Activated CD4-positive, CD25-positive, alpha-beta regulatory T cell (primary cell): ENCODE data around the gene WNT7B.

Experiments used
- DNase-seq, 4 experiments: peaks; one replicate each; lab custom pipeline; 2025; lab: John Stamatoyannopoulos, UW

Gene WNT7B

DNA sequence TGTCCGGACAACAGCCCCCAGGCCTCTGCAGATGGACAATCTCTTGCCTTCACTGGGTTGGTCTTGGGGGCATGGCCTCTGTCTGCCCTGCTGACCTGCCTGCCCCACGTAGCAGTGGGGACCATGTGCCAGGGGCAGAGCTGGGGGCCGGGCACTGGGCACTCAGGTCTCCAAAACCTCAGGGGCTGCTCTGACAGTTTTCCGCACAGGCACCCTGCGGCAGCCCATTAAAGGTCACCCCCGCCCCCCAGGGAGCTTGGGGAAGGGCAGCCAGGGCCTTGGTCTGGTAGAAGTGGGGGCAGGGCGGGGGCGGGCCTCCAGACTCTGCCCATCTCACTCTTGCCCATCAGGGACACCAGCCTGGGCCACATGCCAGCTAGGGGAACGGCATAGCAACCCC, 49.9 kb downstream of the WNT7B start:
- DNase-seq, result no peak

GRCh38 chr22:45926433-45926832, 50.5 kb downstream of the WNT7B start:
- DNase-seq, result no peak

DNA sequence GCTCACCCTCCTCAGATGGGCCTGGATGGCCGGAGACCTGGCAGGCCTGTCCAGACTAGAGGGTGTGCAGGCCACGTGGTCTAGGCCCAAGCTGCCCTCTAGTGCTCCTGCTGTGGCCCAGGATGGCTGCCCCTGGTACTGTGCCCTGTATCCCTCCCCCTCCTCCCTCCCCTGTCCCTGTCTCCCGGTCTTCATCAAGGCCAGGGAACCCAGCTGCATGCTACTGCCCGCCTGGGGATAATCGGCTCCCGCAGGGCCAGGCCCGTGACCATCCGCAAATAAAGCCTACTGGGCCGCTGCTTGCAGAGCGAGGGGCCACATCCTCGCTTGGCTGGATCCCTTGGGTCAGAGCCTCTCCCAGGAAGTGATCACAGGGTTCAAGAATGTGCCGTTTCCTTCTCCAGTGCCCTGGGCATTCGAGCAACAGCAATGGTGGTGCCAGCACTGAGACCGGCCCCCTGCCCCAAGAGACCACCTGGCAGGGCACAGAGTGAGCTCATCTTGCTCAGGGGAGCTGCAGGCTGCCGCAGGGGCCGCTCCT, 51.1 kb downstream of the WNT7B start:
- no peak for DNase-seq

DNA sequence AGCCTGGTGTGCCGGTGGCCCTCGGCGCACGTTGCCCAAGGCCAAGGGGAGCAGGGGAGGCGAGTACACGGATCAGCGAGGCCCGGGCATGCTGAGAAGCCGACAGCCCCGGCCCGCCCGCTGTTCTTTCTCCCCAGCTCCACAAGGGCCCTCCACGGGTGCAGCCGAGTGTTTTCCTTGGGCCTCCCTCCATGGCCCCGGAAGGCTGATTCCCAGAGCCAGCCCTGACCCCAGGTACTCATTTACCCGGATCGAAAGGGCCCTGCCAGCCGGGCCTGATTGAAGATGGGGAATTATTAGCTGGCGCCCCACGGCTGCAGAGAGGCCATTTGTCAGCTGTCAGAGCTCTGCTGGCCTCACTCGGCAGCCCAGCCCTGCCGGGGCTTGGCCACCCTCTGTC, 53.1 kb downstream of the WNT7B start:
- no peak for DNase-seq

GRCh38 chr22:45923212-45923611, 53.8 kb downstream of the WNT7B start:
- no peak for DNase-seq

- no peak for DNase-seq
Measured at GRCh38 chr22:45922661-45923060, 54.3 kb downstream of the WNT7B start.

DNA sequence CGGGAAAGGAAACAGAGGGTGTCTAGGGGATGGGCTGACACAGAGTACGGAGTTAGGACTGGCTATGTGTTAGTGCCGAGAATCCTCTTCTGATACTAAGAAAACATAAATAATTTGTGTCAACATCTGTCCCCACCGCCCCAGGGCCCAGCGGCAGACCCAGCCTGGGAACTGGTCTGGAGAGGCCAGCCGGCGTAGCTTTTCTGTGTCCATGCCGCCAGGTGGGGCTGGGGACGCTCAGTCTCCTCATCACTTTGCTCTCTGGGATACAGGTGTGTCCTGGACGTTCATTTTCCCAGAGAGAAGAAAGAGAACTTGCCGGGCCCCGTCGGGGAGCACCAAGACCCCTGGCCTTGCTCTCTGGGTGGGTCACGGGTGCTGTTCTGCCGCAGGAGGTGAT, 54.7 kb downstream of the WNT7B start:
- DNase-seq, result no peak

DNA sequence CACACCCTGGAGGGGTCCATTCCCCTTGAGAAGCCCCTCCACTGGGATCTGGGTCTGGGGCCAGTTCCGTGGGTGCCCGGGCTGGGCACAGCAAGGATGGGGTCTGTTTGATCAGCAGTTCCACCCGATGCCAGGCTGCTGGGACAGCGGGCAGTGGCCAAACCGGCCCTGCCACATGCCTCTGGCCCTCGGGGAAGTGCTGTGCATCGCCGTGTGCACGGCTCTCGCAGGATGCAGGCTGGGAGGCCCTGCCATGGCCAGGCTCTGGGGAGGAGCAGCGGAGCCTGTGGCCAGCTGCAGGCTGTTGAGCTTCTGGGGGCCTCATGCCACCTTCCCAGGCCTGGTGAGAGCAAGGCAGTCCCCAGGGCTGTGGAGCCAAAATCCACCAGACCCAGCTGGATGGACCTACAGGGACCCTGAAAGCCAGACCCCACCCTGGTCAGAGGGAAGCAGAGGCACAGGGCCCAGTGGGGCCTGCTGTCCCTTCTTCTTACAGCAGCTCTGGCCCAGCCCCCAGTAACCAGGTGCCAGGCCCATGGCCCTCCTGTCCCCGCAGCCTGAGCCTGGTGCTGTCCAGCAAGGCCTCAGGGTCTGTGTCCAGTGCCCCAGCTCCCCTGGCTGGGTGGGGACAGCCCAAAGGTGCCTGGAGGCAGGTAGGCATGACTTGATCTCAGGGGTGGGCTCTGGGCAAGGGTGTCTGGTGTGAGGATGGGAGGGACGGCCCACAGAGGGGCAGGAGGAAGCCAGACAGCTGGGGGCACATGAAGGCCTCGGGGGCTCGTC, 57.3 kb downstream of the WNT7B start:
- DNase-seq, result no peak

DNA sequence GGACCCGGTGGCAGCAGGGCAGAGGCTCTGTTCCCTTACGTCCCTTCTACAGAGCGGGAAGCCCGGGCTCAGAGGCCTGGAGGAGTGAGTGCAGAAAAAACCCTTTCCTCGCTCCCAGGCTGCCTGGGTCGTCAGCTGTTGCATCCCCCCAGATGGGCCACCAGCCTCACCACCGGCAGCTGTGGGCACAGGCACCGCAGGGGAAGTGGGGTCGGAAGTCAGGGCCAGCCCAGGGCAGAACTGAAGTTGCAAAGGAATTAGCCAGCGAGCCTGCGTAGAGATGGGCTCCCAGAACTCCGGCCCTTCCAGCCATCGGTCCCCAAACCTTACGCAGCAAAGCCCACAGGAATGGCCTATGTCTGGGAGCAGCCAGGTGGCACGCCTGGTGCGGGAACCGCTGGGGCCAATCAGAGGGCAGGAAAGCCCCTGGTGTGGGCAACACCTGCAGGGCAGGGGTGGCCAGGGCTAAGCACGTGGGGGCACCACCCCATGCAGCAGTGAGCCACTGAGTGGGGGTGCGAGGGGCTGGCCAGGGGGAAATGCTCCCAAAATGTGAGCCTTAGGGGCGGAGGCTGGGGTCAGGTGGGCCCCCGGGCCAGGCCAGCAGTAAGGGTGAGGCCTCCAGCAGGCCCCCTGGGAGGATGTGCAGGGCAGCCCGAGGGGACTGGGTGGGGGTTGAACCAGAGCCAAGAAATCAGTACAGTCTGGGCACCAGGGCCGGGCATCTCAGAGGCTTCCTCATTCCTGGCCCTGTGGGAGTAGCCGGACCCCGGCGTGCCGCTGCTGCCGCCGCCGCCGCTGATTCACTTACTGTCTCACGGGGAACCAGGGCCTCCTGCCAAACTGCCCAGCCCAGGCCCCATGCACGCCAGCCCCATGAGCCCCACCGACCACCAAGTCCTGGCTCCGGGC, 58.2 kb downstream of the WNT7B start:
- DNase-seq, result no peak

DNA sequence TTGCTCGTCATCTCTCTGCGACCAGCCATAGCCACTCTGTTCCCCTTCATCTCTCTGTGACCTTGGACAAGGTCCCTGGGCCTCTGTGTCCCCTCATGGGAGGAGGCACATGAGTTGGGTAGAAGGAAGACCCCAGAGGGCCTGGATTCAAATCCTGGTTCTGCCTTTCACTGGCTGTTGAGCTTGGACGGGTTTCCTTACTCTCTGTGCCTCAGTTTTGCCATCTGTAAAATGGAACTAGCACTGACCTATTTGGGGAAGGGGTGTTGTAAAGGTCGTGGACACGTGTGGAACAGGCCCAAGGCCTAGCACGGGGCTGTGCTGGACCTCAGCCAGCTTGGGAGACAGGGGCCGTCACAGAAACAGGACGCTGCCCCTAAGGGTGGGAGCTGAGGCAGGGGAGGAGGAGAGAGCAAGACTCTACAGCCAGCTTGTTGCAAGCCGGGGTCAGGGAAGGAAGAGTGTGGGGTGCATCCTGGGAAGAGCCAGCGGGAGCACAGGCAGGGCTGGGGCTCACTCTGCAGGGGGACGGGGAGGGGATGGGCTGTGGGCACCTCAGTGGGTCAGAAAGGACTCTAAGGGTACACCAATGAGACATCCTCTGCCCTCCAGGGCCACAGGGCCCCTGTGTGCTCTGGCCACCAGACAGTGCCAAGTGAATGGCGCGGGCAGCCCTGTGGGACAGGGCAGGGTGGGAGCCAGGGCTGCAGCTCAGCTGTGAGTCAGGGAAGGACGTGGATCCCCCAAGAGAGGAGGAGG, 59.1 kb downstream of the WNT7B start:
- no peak for DNase-seq

GRCh38 chr22:45917146-45917545, 59.8 kb downstream of the WNT7B start:
- DNase-seq, result no peak

- no peak for DNase-seq
Measured at GRCh38 chr22:45916515-45916914, 60.4 kb downstream of the WNT7B start.

DNA sequence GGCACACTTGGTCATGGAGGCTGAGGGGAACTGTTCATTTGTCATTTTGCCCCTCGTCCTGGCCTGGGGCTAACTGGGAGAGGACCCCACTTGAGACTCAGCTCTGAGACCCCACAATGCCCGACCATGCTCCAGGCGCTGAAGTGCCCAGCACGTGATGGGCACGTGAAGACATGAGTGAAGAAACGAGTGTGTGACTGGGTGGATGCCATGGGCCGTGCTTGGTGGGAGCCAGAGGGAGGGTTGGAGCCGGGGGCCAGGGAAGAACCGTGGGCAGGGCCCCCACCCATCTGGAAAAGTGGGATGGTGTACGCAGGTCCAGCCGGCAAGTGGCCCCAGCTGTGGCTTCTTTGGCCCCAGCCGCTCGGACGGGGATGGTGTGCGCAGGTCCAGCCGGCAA, 61.1 kb downstream of the WNT7B start:
- no peak for DNase-seq

DNA sequence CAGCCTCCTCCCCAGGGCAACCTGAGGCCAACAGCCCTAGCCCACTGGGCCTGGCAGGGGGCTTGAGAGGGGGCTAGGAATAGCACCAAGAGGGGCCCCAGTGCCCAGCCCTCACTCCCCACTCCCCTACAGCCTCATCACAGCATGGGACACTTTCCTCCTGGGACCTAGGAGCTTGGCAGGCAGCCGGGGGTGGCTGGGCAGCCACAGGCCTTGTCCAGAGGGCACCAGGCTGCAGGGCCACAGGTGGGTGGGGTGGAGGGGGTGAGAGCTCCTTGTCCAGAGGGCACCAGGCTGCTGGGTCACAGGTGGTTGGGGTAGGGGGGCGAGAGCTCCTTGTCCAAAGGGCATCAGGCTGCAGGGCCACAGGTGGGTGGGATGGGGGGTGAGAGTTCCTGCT, 61.8 kb downstream of the WNT7B start:
- DNase-seq, result no peak

DNA sequence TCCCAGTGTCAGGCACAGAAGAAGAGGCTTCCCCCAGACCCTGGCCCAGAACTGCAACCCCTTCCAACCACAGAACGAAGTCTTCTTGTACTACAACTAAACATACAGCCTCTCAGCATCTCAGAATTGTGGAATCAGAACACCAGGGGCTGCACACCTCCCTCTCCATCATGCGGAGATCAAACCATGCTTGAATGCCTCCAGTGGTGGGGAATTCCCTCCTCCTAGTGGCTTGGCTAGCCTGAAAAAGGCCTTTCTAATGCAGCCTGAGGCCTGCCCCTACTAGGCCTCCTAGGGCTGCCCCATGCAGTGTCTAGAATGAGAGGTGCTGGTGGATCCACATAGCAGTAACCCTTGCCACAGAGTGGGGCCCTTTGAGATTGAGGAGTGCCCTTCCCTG, 62.7 kb downstream of the WNT7B start:
- DNase-seq, result no peak

GRCh38 chr22:45912910-45913309, 64.1 kb downstream of the WNT7B start:
- no peak for DNase-seq

DNA sequence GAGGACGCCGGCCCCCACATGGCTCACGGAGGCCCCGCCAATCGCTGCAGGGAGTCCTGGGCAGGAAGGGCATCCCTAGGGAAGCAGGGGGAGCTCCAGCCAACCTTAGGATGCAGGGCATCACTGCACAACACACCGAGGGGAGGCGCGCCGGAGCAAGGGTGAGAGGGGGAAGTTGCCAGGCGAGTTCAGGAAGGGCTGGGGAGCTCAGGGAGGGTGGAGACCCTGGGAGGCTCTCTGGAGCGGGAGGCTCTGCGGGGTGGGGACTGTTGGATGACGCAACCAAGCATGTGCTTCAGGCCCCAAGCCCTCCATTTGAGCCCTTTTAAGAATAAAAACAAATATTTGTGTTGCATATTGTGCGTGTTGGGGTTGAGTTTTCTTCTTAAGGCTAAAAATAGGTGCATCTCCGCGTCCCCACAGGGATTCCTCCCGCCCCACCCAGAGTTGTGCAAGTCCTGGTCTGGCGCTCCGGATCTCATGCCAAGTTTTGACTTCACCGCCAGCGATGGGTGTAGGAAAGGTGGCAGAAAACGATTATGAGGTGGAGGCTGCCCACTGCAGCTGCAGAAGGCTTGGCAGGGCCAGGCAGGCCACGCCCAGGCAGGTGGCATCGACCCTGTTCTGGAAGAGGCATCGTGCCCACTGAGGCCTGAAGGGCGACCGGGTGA, 65.2 kb downstream of the WNT7B start:
- DNase-seq, result no peak

GRCh38 chr22:45910928-45911467, 66.0 kb downstream of the WNT7B start:
- DNase-seq, result no peak

DNA sequence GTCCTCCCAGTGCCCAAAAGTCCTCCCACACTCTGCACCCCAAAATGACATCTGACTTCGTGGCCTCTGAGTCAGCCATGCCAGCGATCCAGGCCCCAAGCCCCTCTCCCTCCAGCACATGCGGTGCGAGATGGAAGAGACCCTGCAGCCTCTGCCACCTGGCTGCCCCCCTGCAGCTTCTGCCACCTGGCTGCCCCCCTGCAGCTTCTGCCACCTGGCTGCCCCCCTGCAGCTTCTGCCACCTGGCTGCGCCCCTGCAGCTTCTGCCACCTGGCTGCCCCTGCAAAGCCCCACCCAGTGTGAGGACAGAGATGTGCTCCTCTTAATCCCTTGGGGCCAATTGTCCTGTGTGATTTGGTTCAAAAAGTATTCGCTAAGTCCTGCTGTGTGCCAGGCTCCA, 68.0 kb downstream of the WNT7B start:
- DNase-seq, result no peak

DNA sequence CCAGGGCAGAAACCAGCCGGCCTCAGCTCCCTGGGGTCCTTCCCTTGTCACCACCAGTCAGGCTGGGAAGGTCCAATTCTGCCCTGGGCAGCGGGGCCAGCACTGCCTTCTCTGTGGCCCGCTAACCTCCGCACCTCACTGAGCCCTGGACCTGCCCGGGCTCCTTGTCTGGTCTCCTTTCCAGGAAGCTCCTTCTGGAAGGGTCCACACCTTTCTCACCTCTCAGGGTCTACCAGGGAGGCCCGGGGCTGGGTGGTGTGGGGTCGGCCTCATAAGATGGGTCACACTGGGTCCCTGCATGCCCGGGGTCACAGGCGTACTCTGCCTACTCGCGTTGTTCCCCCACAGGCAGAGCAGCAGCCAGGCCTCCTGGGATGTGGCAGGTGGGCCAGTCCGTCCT, 69.0 kb downstream of the WNT7B start:
- DNase-seq, result no peak

DNA sequence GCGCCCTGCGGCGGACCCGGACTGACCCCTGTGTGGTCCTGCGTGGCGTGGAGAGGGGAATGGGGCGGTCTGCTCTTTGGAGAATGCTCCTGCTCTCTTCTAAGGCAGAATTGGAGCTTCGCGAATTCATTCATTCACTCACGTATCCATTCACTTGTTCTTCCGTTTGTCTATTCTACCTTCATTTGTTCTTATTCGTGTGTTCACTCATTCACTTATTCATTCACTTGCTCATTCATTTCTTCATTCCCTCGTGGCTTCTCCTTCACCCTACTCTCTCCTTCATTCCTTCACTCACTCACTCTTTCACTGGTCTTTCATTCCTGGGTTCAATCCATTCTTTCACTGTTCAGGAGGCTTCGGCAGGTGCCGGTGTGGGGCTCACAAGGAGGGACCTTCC, 69.6 kb downstream of the WNT7B start:
- DNase-seq, result no peak
